H1 (cell line): ENCODE measurements around the gene TNFRSF8. TPM values are rescaled to one million over a fixed set of nuclear protein-coding genes. Genes with fewer than 3 reads are reported as not detected.

Source experiments
- CTCF ChIA-PET: fragments of 300-600 bp; sonication (Branson Sonifier 250); formaldehyde crosslinking; loops from one replicate; lab custom pipeline; 2021; ENCODE audit not compliant: partially characterized antibody; lab: Charles Lee
- POLR2A ChIA-PET: fragments of 300-600 bp; sonication (Branson Sonifier 250); formaldehyde crosslinking; loops from one replicate; lab custom pipeline; 2021; ENCODE audit warnings: inconsistent platforms; ENCODE audit not compliant: partially characterized antibody; lab: Charles Lee
- DNase-seq, 2 experiments: peaks; one replicate each; pipeline versions ENCODE4 v3.0.0 to v3.0.0-alpha.2; 2010 to 2022; ENCODE audit warnings: low spot score in 2 of 2, low read depth in 1 of 2, mixed read lengths in 1 of 2
- FAIRE-seq: peaks from 2 replicates; lab custom pipeline; 2011; peaks lifted over from hg19 to GRCh38; lab: Jason Lieb, UNC
- H2AFZ ChIP-seq: 2 replicates; pipeline ENCODE4 v1.8.1; 2012; ENCODE audit warnings: low read length, inconsistent platforms
- H2AK5ac ChIP-seq: 2 replicates; pipeline ENCODE4 v1.6.1; 2013; ENCODE audit warnings: low read depth, low read length
- H2BK120ac ChIP-seq: replicated peaks from 2 replicates; pipeline ENCODE3; 2013; ENCODE audit warnings: low read depth, low read length, inconsistent platforms
- H2BK12ac ChIP-seq: 2 replicates; pipeline ENCODE4 v1.6.1; 2013; ENCODE audit warnings: low read depth, low read length
- H2BK15ac ChIP-seq: 2 replicates; pipeline ENCODE4 v1.6.1; 2013; ENCODE audit warnings: low read length
- H2BK20ac ChIP-seq: 2 replicates; pipeline ENCODE4 v1.6.1; 2013; ENCODE audit warnings: low read length
- H2BK5ac ChIP-seq: 2 replicates; pipeline ENCODE4 v1.6.1; 2013; ENCODE audit warnings: low read depth, low read length
- H3K14ac ChIP-seq: 2 replicates; pipeline ENCODE4 v1.6.1; 2013; ENCODE audit warnings: inconsistent platforms; ENCODE audit not compliant: insufficient read length
- H3K18ac ChIP-seq: 2 replicates; pipeline ENCODE4 v1.6.1; 2013; ENCODE audit warnings: low read length; ENCODE audit errors: extremely low read depth
- H3K23ac ChIP-seq: 2 replicates; pipeline ENCODE4 v1.6.1; 2013; ENCODE audit warnings: inconsistent platforms; ENCODE audit not compliant: insufficient read length
- H3K23me2 ChIP-seq: 2 replicates; pipeline ENCODE4 v1.6.1; 2013; ENCODE audit warnings: low read depth, low read length
- H3K27ac ChIP-seq: 2 replicates; pipeline ENCODE4 v1.6.1; 2011; ENCODE audit warnings: low read depth, low read length, inconsistent platforms
- H3K27me3 ChIP-seq, 4 experiments: replicated peaks in 1 of 4; 1 replicate in 1 of 4; 2 replicates in 3 of 4; pipeline versions ENCODE4 v1.6.1 to v1.8.1; 2011 to 2013; ENCODE audit warnings: low read length in 3 of 4, mild to moderate bottlenecking in 3 of 4, inconsistent platforms in 2 of 4, mixed read lengths in 2 of 4, moderate library complexity in 1 of 4; ENCODE audit not compliant: control insufficient read depth in 3 of 4, insufficient read depth in 3 of 4; ENCODE audit errors: extremely low read depth in 1 of 4
- H3K36me3 ChIP-seq, 4 experiments: 2 replicates each; pipeline versions ENCODE4 v1.6.1 to v1.8.1; 2011 to 2013; ENCODE audit warnings: mild to moderate bottlenecking in 4 of 4, low read length in 3 of 4, moderate library complexity in 2 of 4, control low read depth in 1 of 4, inconsistent platforms in 1 of 4; ENCODE audit not compliant: insufficient read depth in 4 of 4, control insufficient read depth in 2 of 4
- H3K4ac ChIP-seq: replicated peaks from 2 replicates; pipeline ENCODE3; 2013; ENCODE audit warnings: low read length, low read depth, mixed read lengths, inconsistent platforms; ENCODE audit not compliant: insufficient read length
- H3K4me1 ChIP-seq, 4 experiments: replicated peaks in 1 of 4; 1 replicate in 1 of 4; 2 replicates in 3 of 4; pipeline versions ENCODE4 v1.6.1 to v1.8.1; 2011 to 2013; ENCODE audit warnings: low read length in 3 of 4, inconsistent platforms in 2 of 4, mixed read lengths in 1 of 4; ENCODE audit not compliant: insufficient read depth in 4 of 4, control insufficient read depth in 3 of 4
- H3K4me2 ChIP-seq, 2 experiments: 2 replicates each; pipeline versions ENCODE4 v1.6.1 to v1.8.1; 2011 to 2013; ENCODE audit warnings: low read depth in 2 of 2, low read length in 2 of 2, control low read depth in 1 of 2, inconsistent platforms in 1 of 2, mild to moderate bottlenecking in 1 of 2; ENCODE audit not compliant: insufficient read depth in 1 of 2
- H3K4me3 ChIP-seq, 4 experiments: fragments of 200-600, 300-600 bp in 1 of 4; sonication (generic), shearing (Covaris generic), sonication (Bioruptor Twin) in 1 of 4; 2 replicates each; pipeline versions ENCODE4 v1.5.1 to v1.8.1; 2011 to 2016; ENCODE audit warnings: low read length in 4 of 4, low read depth in 3 of 4, control low read depth in 2 of 4, inconsistent platforms in 2 of 4, mild to moderate bottlenecking in 2 of 4, mixed read lengths in 1 of 4, moderate library complexity in 1 of 4; ENCODE audit not compliant: insufficient read depth in 2 of 4; ENCODE audit errors: extremely low read depth in 1 of 4
- H3K56ac ChIP-seq: replicated peaks from 2 replicates; pipeline ENCODE3; 2013; ENCODE audit warnings: low read depth, mild to moderate bottlenecking, mixed read lengths, low read length, inconsistent platforms; ENCODE audit not compliant: insufficient read length
- H3K79me1 ChIP-seq: 2 replicates; pipeline ENCODE4 v1.6.1; 2013; ENCODE audit warnings: low read depth, low read length, control low read depth
- H3K79me2 ChIP-seq, 2 experiments: 2 replicates each; pipeline versions ENCODE4 v1.6.1 to v1.8.1; 2012 to 2013; ENCODE audit warnings: low read length in 2 of 2, mild to moderate bottlenecking in 2 of 2, inconsistent platforms in 1 of 2; ENCODE audit not compliant: insufficient read depth in 2 of 2, control insufficient read depth in 1 of 2
- H3K9ac ChIP-seq, 4 experiments: replicated peaks in 1 of 4; 1 replicate in 1 of 4; 2 replicates in 3 of 4; pipeline versions ENCODE4 v1.6.1 to v1.8.1; 2011 to 2013; ENCODE audit warnings: low read depth in 3 of 4, low read length in 3 of 4, control low read depth in 2 of 4, mild to moderate bottlenecking in 2 of 4, moderate library complexity in 2 of 4, inconsistent platforms in 1 of 4; ENCODE audit errors: extremely low read depth in 1 of 4
- H3K9me3 ChIP-seq, 2 experiments: 2 replicates each; pipeline versions ENCODE4 v1.6.1 to v1.8.1; 2012 to 2013; ENCODE audit warnings: mild to moderate bottlenecking in 2 of 2, moderate library complexity in 2 of 2, control low read depth in 1 of 2, inconsistent platforms in 1 of 2, low read depth in 1 of 2, low read length in 1 of 2, mixed read lengths in 1 of 2; ENCODE audit not compliant: insufficient read depth in 2 of 2
- H4K20me1 ChIP-seq, 2 experiments: replicated peaks in 1 of 2; 2 replicates each; pipeline versions ENCODE3 to v1.8.1; 2011 to 2013; ENCODE audit warnings: inconsistent platforms in 2 of 2, low read length in 2 of 2, mild to moderate bottlenecking in 1 of 2; ENCODE audit not compliant: insufficient read depth in 2 of 2, control insufficient read depth in 1 of 2
- H4K5ac ChIP-seq: 2 replicates; pipeline ENCODE4 v1.6.1; 2013; ENCODE audit warnings: low read length, low read depth, mixed read lengths, inconsistent platforms; ENCODE audit not compliant: insufficient read length
- H4K8ac ChIP-seq: 2 replicates; pipeline ENCODE4 v1.8.0; 2013; ENCODE audit warnings: mild to moderate bottlenecking, moderate library complexity, low read length, inconsistent platforms; ENCODE audit not compliant: insufficient read depth; ENCODE audit errors: extremely low read depth
- H4K91ac ChIP-seq: replicated peaks from 2 replicates; pipeline ENCODE3; 2013; ENCODE audit warnings: low read length, mixed read lengths, inconsistent platforms; ENCODE audit not compliant: insufficient read length
- ASH2L ChIP-seq: fragments of 200-600, 300-600 bp; sonication (generic); IDR thresholded peaks from one replicate; pipeline ENCODE4 v1.7.1; 2017; ENCODE audit warnings: low read length
- EZH2 ChIP-seq: fragments of 200-600 bp; sonication (generic); IDR thresholded peaks from 2 replicates; pipeline ENCODE4 v1.7.1; 2012; ENCODE audit warnings: low read depth, mild to moderate bottlenecking, moderate library complexity, low read length, inconsistent platforms; ENCODE audit not compliant: severe bottlenecking
- SP2 ChIP-seq: IDR thresholded peaks from 2 replicates; pipeline ENCODE4 v1.6.1; 2012; ENCODE audit warnings: mild to moderate bottlenecking, low read length, inconsistent platforms
- WGBS, 2 experiments: shearing (Covaris generic) in 1 of 2; methylation state at CpG; one replicate each; pipeline versions ENCODE4 v1.1.6 to v1.1.7; 2013 to 2015; ENCODE audit warnings: low lambda C conversion rate in 2 of 2, mixed read lengths in 2 of 2, inconsistent platforms in 1 of 2, low coverage in 1 of 2, missing lambda C conversion rate in 1 of 2; ENCODE audit not compliant: insufficient replicate concordance in 2 of 2, insufficient coverage in 1 of 2, insufficient read length in 1 of 2; ENCODE audit errors: extremely low coverage in 1 of 2, missing lambda C conversion rate in 1 of 2; 5-methylcytosine and 5-hydroxymethylcytosine counted together
- polyA plus RNA-seq, 7 experiments: library from polyadenylated mRNA; depleted of rRNA in 3 of 7; stranded (reverse) in 5 of 7; unstranded in 2 of 7; fragments of >200 nt in 5 of 7; fragments of 200-250 nt in 2 of 7; gene quantifications; 1 replicate in 5 of 7; 2 replicates in 1 of 7; 4 replicates in 1 of 7; pipeline versions ENCODE4 v1.2.1 to v1.2.3, GENCODE V29; 2011 to 2013; ENCODE audit warnings: missing spikeins in 2 of 7, mixed read lengths in 2 of 7
- total RNA-seq: library from RNA; stranded (reverse); fragmentation: NEBNext Ultra II Directional; extraction: Animal tissue kit (Norgen Biotek cat#: 25700); gene quantifications from 2 replicates; pipeline ENCODE4 v1.2.1, GENCODE V29; 2021

Gene TNFRSF8
- total and polyA plus RNA-seq, 2 of the 8 experiments (the other 6 are each of a cell fraction or from before 2014, with no cell fraction given): 23.2 to 32.7 TPM

DNA sequence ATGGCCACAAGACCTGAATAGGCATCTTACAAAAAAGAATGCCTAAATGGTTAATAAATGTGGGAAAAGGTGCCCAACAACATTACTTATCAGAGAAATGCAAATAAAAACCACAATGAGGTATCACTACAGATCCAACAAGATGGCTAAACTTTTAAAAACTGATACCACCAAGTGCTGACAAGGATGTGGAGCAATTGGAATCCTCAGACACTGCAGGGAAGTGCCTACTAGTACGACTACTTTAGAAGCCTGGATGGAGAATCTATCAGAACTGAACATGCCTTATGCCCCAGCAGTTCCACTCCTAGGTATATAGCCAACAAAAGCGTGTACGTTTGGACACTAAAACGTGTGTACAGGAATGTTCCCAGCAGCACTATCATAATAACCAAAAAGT, 19.9 kb downstream of the TNFRSF8 start:
- no peak overlapping the region for H3K4me3 ChIP-seq
- no peaks in the 10 kb centered on the region for H3K9me3 ChIP-seq
- no peak overlapping the region for H3K23ac ChIP-seq
- H3K18ac ChIP-seq: no peak overlapping the region
- peaks cover 0 to 6% of the 10 kb centered on the region in 2 experiments for H4K20me1 ChIP-seq
- no peak overlapping the region for H2BK15ac ChIP-seq
- no peak overlapping the region for H2BK5ac ChIP-seq
- no peak overlapping the region for H4K91ac ChIP-seq
- WGBS, 2 experiments: 95% methylated on average over 4 of the region's 4 CpGs; no CpG with 5 or more reads in 1 of the 2 experiments
- ChIA-PET CTCF (no interaction called here), POLR2A (no interaction called here)
- no peak overlapping the region for H3K4me2 ChIP-seq
- no peak overlapping the region for H3K27ac ChIP-seq
- peaks cover 7% of the 10 kb centered on the region; the same call in 1 of the 2 replicates for H3K23me2 ChIP-seq
- H2AFZ ChIP-seq: no peak overlapping the region
- peaks cover 3% of the 10 kb centered on the region for H3K79me1 ChIP-seq
- no peak overlapping the region for H3K56ac ChIP-seq
- no peak overlapping the region for H3K14ac ChIP-seq
- DNase-seq (no peak), FAIRE-seq (no peak)
- no peak overlapping the region for H2BK120ac ChIP-seq
- H2AK5ac ChIP-seq: no peak overlapping the region
- H2BK12ac ChIP-seq: no peak overlapping the region
- H3K79me2 ChIP-seq: peaks cover 0 to 4% of the 10 kb centered on the region in 2 experiments; a peak in 1 of 4 replicates
- no peak overlapping the region for H4K5ac ChIP-seq
- no peak overlapping the region for H3K4ac ChIP-seq
- H3K9ac ChIP-seq: no peak overlapping the region
- peaks cover 0 to 5% (median 1%) of the 10 kb centered on the region in 4 experiments; a peak in 4 of 8 replicates for H3K36me3 ChIP-seq
- no peak overlapping the region for H2BK20ac ChIP-seq
- H4K8ac ChIP-seq: no peak overlapping the region
- H3K27me3 ChIP-seq: no peaks in the 10 kb centered on the region
- TF ChIP-seq SP2 (no peak), ASH2L (no peak), EZH2 (no peak)
- peaks cover 2 to 10% (median 6%) of the 10 kb centered on the region in 4 experiments for H3K4me1 ChIP-seq
